Measurements from ENCODE around the gene HMHB1. TPM values are rescaled to one million over a fixed set of nuclear protein-coding genes. Genes with fewer than 3 reads are reported as not detected.

Gene HMHB1
- polyA plus RNA-seq (ENCODE audit: insufficient read length in 12 of 12), result under 1 TPM in 1 of 12 donors, not detected in 11; 0.67 TPM
- long read RNA-seq, donor 1, result 0 reads
- long read RNA-seq, donor 2, result 0 reads
- long read RNA-seq, donor 3, result 0 reads
- long read RNA-seq, donor 4, result 0 reads
- long read RNA-seq, donor 5, result 0 reads
- long read RNA-seq, donor 6, result 0 reads
- long read RNA-seq, donor 7, result 0 reads
- long read RNA-seq, donor 8, result 0 reads
- long read RNA-seq, donor 9, result 0 reads
- long read RNA-seq, donor 10, result 0 reads
- long read RNA-seq, donor 11, result 0 reads

- DNase-seq, result no peak
These were observed at the start of gene HMHB1 for GRCh38 chr5:143812085-143812705. Gene HMHB1 (plus strand): TSS chr5:143812161.

- no peak for DNase-seq
These were observed 49.2 kb upstream of the HMHB1 start for GRCh38 chr5:143762636-143763220.

GRCh38 chr5:143767162-143767561 lies 44.8 kb upstream of the HMHB1 start:
- no peak for DNase-seq

DNA sequence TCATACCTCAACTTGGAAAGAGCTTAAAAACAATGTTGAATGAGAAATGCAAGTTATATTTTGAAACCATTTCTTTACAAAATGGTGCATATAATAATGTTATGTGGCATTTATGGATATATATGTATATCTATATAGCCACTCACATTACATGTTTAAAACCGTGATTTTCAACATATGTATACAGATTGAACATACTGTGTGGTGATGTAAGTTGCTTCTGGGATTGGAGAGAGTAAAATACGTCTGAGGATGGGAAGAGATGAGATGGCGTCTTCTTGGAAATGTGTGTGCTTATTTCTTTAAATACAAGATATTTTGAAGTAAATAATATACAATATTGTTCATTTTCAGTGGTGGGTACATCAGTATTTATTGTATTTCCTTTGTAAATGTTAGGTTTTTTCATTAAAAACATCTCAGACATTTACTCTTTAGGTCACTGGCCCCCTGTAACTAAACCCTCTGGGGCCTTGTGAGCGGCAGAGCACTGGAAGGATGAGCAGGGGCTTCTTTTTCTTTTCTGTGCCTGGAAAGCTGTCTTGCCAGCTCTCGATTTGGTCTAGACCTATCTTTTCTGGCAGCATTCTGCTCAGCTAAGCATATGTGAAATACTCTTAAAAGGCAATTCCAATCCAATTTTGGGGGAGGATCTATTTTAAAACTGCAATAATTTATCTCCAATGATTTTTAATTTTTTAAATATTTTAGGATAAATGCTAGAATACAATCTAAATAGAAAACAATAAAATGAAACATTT lies 42.8 kb upstream of the HMHB1 start:
- no peak for DNase-seq

DNA sequence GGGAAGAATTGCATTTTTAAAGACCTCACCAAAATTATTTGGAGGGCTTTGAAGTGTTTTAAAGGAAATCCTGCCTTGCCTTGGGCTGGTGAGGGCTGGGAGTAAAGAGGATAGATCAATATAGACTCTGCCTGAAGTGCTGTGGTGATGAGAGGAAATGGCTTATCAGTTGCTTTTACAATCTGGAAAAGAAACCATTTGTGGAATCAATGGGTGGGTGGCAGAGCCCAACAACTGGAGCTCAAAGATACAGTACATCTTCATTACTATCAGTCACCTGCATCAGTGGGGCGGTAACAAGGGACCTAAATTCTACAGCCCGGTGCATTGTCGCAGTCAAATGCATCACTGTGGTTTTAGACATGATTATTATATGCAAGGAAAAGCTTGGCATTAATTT lies 41.5 kb upstream of the HMHB1 start:
- DNase-seq, result no peak

DNA sequence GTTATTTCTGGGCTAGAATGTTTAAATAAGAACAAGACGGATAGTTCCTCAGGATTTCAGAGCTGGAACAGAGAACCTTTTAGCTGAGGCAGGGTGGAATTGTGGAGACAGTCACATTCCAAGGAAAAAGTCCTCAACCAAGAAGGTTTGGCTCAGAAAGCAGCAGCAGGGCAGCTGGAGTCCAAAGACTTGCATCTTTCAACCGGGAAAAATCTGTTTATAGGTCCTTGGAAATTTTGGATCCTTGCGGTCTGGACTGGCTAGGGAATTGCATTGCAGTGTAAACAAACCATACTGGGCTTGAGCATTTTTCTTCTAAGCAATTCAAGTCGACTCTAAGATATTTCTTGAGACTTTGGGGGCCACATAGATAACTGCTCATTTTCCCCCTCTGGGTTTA lies 40.8 kb upstream of the HMHB1 start:
- peak; percentile 29 for DNase-seq

- DNase-seq, result no peak
These were observed 40.4 kb upstream of the HMHB1 start for GRCh38 chr5:143771602-143772001.

DNA sequence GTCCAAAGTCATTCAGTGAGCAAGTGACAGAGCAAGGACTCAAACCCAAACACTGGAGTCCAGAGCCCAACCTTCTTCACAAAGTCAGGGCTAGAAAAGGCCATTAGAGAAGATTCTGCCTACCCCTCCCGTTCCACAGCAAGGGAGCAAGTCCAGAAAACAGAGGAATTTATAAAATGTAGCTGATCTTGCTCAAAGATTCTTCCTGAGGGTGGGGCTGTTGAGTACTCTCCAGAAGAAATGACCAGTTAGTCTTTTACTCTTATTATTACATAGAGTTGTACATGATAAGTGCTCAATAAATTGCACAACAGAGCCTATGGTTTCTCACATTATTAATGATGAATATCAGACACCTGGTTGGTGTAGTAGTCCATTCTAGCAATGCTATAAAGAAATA lies 39.3 kb upstream of the HMHB1 start:
- no peak for DNase-seq

GRCh38 chr5:143775258-143775657 lies 36.7 kb upstream of the HMHB1 start:
- DNase-seq, result no peak

DNA sequence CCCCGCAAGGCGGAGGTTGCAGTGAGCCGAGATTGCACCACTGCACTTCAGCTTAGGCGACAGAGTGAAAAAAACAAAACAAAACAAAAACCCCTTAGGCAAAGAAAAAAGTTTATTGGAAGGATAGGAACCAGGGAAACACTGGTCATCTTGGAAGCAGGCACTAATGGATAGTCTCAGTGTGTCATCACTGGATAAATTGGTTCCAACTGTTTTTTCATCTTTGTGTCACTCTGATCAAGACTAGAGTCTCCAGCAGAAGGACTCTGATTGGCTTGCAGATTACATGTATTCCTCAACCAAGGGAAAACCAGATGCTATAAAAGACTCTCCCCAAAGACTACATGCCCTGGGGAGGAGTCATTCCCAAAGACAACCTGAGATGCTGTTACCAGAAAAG lies 35.0 kb upstream of the HMHB1 start:
- DNase-seq, result no peak

- no peak for DNase-seq
These were observed 32.5 kb upstream of the HMHB1 start for GRCh38 chr5:143779506-143779905.

GRCh38 chr5:143781993-143782520 lies 29.9 kb upstream of the HMHB1 start:
- no peak for DNase-seq

DNA sequence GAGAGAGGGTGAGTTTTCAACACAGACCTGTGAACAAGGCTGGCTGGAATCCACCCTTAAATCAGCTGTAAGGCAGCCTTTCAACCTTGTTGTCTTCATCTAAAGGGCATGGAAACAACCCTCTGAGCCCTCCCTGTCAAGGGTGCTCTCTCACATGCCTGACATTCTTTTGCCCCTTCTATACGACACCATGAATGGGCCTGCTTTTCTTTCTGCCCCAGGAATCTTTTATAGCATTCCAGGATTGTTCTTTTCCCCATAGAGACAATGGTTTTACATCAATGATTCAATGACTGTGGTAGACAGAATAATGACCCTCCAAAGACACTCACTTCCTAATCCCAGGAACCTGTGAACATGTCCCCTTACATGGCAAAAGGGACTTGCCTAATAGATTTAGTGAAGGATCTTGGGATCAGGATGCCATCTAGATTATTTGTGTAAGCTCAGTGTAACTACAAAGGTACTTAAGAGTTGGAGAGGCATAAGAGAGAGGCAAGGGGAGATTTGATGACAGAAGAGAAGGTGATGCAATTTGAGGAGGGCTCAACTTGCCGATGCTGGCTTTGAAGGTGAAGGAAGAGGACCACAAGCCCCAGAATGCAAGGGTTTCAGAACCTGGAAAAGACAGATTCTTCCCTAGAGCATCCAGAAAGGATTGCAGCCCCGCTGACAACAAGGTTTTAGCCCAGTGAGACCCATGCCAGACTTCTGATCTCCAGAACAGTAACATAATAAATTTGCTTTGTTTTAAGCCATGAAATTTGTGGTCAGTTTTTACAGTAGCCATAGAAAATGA lies 29.2 kb upstream of the HMHB1 start:
- no peak for DNase-seq

DNA sequence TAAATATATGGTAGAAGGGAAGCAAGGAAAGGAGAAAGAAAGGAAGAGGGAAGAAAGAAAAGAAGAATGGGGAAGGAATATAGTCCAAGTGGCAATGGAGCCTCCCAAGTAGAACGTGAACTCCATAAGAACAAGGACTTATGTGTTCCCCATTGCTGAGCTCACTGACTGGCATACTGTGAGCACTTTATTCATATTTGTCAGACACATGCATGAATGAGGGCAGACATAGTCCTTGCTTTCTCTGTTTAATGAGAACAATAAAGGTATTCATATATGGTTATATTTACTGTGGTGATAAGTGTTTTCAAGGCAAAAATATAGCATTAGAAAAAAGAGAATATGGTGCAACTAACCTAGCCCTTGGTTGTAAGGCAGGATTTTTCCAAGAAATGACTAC lies 23.6 kb upstream of the HMHB1 start:
- no peak for DNase-seq

- DNase-seq, result no peak
These were observed 21.4 kb upstream of the HMHB1 start for GRCh38 chr5:143790457-143791112.

GRCh38 chr5:143791848-143792731 lies 19.9 kb upstream of the HMHB1 start:
- DNase-seq, result no peak

DNA sequence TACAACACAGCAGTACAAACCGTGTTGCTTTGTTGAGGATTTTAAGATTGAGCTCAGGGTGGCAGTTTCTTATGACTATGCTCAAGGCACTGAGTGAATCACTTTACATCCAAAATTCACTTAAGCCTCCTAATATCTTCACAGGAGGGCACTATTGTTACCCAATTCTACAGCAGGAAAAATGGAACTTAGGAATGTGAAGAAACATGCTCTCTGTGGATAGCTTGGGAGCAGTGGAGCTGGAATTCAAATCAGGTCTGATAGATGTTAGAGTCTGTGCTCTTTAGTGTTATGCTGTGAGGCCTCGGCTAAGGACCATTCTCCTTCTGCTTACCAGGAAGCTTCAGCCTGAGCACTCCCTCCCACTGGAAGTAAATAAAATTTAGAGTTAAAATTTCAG lies 18.7 kb upstream of the HMHB1 start:
- no peak for DNase-seq

- peak; percentile 42 for DNase-seq
These were observed 15.8 kb upstream of the HMHB1 start for GRCh38 chr5:143796125-143796524.

DNA sequence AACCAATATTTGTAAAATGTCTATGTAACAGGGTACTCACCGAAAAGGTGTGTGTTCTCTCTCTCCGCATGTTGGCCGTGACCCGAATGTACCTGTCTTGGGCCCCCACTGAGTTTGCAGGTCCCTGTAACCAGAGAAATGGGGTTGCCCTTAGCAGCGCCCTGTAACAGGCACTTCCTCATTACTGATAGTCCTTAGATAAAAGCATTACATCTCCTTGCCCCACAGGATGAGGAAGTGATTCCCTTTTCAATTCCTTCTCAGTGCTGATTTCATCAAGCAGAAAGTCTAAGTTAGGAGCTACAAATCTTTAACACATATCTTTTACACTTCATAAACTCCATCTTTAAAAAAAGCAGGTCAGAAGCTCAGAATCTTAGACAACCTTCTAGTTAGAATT lies 15.2 kb upstream of the HMHB1 start:
- DNase-seq, result no peak

- DNase-seq, result peak; percentile 25
These were observed 11.2 kb upstream of the HMHB1 start for GRCh38 chr5:143800715-143801114.
